Liver (tissue), 9 donors: Measurements from ENCODE around the gene KCNQ4. TPM values are rescaled to one million over a fixed set of nuclear protein-coding genes. Genes with fewer than 3 reads are reported as not detected.

Experiments
- DNase-seq: peaks from one replicate; pipeline ENCODE4 v3.0.0-alpha.2; 2017; ENCODE audit warnings: low spot score
- H3K27ac ChIP-seq, 2 donors: one replicate each; pipeline ENCODE4 v1.7.0; 2013; ENCODE audit warnings: inconsistent platforms in 2 of 2, low read length in 2 of 2, control low read depth in 1 of 2, low read depth in 1 of 2, mild to moderate bottlenecking in 1 of 2
- H3K27me3 ChIP-seq, 4 donors: one replicate each; pipeline versions ENCODE4 v1.6.1 to v1.7.0; 2013; ENCODE audit warnings: low read length in 3 of 4, inconsistent platforms in 1 of 4, mild to moderate bottlenecking in 1 of 4, moderate library complexity in 1 of 4; ENCODE audit not compliant: control insufficient read depth in 4 of 4, insufficient read depth in 4 of 4
- H3K36me3 ChIP-seq, 4 donors: one replicate each; pipeline versions ENCODE4 v1.6.1 to v1.7.0; 2013; ENCODE audit warnings: low read length in 3 of 4, mild to moderate bottlenecking in 3 of 4, low read depth in 1 of 4, moderate library complexity in 1 of 4; ENCODE audit not compliant: control insufficient read depth in 4 of 4, insufficient read depth in 3 of 4
- H3K4me1 ChIP-seq, 4 donors: one replicate each; pipeline versions ENCODE4 v1.6.1 to v1.7.0; 2013; ENCODE audit warnings: low read length in 3 of 4, mild to moderate bottlenecking in 3 of 4, moderate library complexity in 1 of 4; ENCODE audit not compliant: control insufficient read depth in 4 of 4, insufficient read depth in 4 of 4
- H3K4me3 ChIP-seq, 3 donors: one replicate each; pipeline versions ENCODE4 v1.6.1 to v1.7.0; 2013; ENCODE audit warnings: low read length in 3 of 3, control low read depth in 1 of 3, low read depth in 1 of 3, mild to moderate bottlenecking in 1 of 3
- H3K9ac ChIP-seq, 2 donors: one replicate each; pipeline ENCODE4 v1.7.0; 2013; ENCODE audit warnings: low read length in 2 of 2, mild to moderate bottlenecking in 2 of 2, moderate library complexity in 2 of 2, control low read depth in 1 of 2, low read depth in 1 of 2
- H3K9me3 ChIP-seq, 4 donors: one replicate each; pipeline versions ENCODE4 v1.6.1 to v1.7.0; 2013; ENCODE audit warnings: low read length in 3 of 4; ENCODE audit not compliant: control insufficient read depth in 4 of 4
- ATF3 ChIP-seq: IDR thresholded peaks from 2 replicates; pipeline ENCODE4 v1.6.1; 2016; ENCODE audit warnings: antibody characterized with exemption
- CTCF ChIP-seq: fragments of 150-350 bp; IDR thresholded peaks from 2 replicates; pipeline ENCODE4 v1.5.1; 2017; ENCODE audit warnings: improper control_type of control experiment, low read depth, low read length; ENCODE audit not compliant: missing input control
- EGR1 ChIP-seq, 2 donors: IDR thresholded peaks; 2 replicates each; pipeline ENCODE4 v1.6.1; 2016 to 2018; ENCODE audit warnings: antibody characterized with exemption in 2 of 2, low read depth in 2 of 2
- FOXA1 ChIP-seq: IDR thresholded peaks from 2 replicates; pipeline ENCODE4 v1.6.1; 2016; ENCODE audit warnings: antibody characterized with exemption
- FOXA2 ChIP-seq: IDR thresholded peaks from 2 replicates; pipeline ENCODE4 v1.6.1; 2016; ENCODE audit warnings: antibody characterized with exemption
- GABPA ChIP-seq, 2 donors: IDR thresholded peaks in 1 of 2; conservative IDR thresholded peaks in 1 of 2; 2 replicates each; pipeline ENCODE4 v1.6.1; 2016; ENCODE audit warnings: antibody characterized with exemption in 2 of 2, mild to moderate bottlenecking in 1 of 2, moderate library complexity in 1 of 2
- HNF4A ChIP-seq, 2 donors: conservative IDR thresholded peaks; 2 replicates each; pipeline ENCODE4 v1.6.1; 2016; ENCODE audit warnings: antibody characterized with exemption in 2 of 2, mild to moderate bottlenecking in 2 of 2
- HNF4G ChIP-seq: IDR thresholded peaks from 2 replicates; pipeline ENCODE4 v1.6.1; 2016; ENCODE audit warnings: antibody characterized with exemption
- JUND ChIP-seq, 2 donors: IDR thresholded peaks; 2 replicates each; pipeline ENCODE4 v1.6.1; 2016; ENCODE audit warnings: antibody characterized with exemption in 2 of 2
- NR2F2 ChIP-seq: IDR thresholded peaks from 2 replicates; pipeline ENCODE4 v1.6.1; 2016; ENCODE audit warnings: antibody characterized with exemption
- RAD21 ChIP-seq, 2 donors: IDR thresholded peaks; 2 replicates each; pipeline ENCODE4 v1.6.1; 2016; ENCODE audit warnings: antibody characterized with exemption in 2 of 2, mild to moderate bottlenecking in 2 of 2
- RXRA ChIP-seq, 2 donors: IDR thresholded peaks; 2 replicates each; pipeline ENCODE4 v1.6.1; 2017 to 2018; ENCODE audit warnings: antibody characterized with exemption in 2 of 2, mild to moderate bottlenecking in 1 of 2
- SP1 ChIP-seq: IDR thresholded peaks from 2 replicates; pipeline ENCODE4 v1.6.1; 2018; ENCODE audit warnings: antibody characterized with exemption, mild to moderate bottlenecking
- TAF1 ChIP-seq: conservative IDR thresholded peaks from 2 replicates; pipeline ENCODE4 v1.6.1; 2016; ENCODE audit warnings: antibody characterized with exemption, mild to moderate bottlenecking
- YY1 ChIP-seq: IDR thresholded peaks from 2 replicates; pipeline ENCODE4 v1.6.1; 2016; ENCODE audit warnings: antibody characterized with exemption, mild to moderate bottlenecking
- WGBS: extraction: QIAGEN DNeasy Blood & Tissue Kit; methylation state at CpG from one replicate; pipeline ENCODE4 v1.1.7; 2013; 5-methylcytosine and 5-hydroxymethylcytosine counted together
- polyA plus RNA-seq, 2 donors: library from polyadenylated mRNA; stranded (reverse) in 1 of 2; unstranded in 1 of 2; fragments of 200-250 nt in 1 of 2; fragments of >200 nt in 1 of 2; fragmentation: Nextera tagmentation in 1 of 2; extraction: Ambion mirVana in 1 of 2; gene quantifications; one replicate each; pipeline versions ENCODE4 v1.2.1 to v1.2.3, GENCODE V29; 2013 to 2015
- total RNA-seq, 2 donors: library from RNA; depleted of rRNA; stranded (reverse); fragments of >200 nt; gene quantifications; one replicate each; pipeline ENCODE4 v1.2.3, GENCODE V29; 2014
- TF ChIP-seq, protein P1 (sequence below): IDR thresholded peaks from 2 replicates; pipeline ENCODE4 v1.6.1; 2016; ENCODE audit warnings: antibody characterized with exemption, mild to moderate bottlenecking
- TF ChIP-seq, protein P2 (sequence below): IDR thresholded peaks from 2 replicates; pipeline ENCODE4 v1.6.1; 2016; ENCODE audit warnings: antibody characterized with exemption
- TF ChIP-seq, protein P3 (sequence below): IDR thresholded peaks from 2 replicates; pipeline ENCODE4 v1.6.1; 2016; ENCODE audit warnings: antibody characterized with exemption
- donor health status: healthy.
- donor health status: healthy.
- donor health status: healthy.
- donor health status: healthy.
- donor health status: healthy.

KCNQ4 gene
- total and polyA plus RNA-seq, 4 donors, result 0.10 to 2.1 (median 0.27) TPM

GRCh38 chr1:40844079-40844478 lies 60.5 kb downstream of the KCNQ4 start (continued):
- no peak for TF ChIP-seq TAF1

DNA sequence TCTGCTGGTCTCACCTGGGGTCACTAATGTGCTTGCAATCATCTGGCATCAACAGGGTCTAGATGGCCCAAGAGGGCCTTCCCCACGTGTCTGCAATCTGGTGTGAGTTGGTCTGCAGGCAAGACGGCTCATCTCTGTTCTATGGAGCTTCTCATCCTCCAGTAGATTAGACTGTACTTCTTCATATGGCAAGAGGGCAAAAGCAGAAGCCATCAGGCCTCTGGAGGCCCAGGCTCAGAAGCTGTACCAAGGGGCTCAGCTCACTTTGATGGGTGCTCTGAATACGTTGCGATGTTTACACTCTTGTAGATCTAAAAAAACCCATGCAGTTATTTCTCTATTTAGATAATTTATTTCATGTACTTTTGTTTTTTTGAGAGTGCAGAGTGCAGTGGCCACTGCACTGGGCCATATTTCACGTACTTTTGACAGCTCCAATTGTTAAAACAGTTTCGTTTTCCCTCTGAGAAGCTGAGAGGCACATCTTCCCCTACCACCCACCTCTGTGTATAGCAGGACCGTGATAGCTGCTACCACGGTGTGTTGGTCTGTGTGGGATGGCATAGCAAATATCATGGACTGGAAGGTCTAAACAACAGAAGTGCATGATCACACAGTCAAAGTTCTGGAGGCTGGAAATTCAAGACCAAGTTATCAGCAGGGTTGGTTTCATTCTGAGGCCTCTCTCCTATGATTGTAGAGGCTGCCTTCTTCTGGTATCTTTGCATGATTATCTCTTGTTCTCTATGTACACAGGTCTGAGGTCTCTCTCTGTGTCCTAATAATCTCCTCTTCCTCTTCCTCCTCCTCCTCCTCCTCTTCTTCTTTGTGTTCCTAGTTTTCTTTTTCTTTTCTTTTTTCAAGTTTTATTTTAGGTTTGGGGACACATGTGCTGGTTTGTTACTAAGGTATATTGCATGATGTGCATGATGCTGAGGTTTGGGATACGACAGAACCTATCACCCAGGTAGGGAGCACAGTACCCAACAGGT lies 61.6 kb downstream of the KCNQ4 start:
- Histone ChIP-seq H3K27ac (no peak overlapping the region), H3K9ac (no peak overlapping the region), H3K4me1 (peaks cover 0 to 21% (median 17%) of the 10 kb centered on the region in 4 donors), H3K36me3 (no peaks in the 10 kb centered on the region), H3K4me3 (no peak overlapping the region), H3K27me3 (no peaks in the 10 kb centered on the region), H3K9me3 (no peaks in the 10 kb centered on the region)
- WGBS, result 78% methylated on average over 9 of the region's 9 CpGs
- DNase-seq, result no peak
- TF ChIP-seq EGR1 (IDR thresholded peaks at IDR 0.05; ENCODE audit: low read depth in 2 of 2), result no peak
- TF ChIP-seq TAF1, result no peak
- TF ChIP-seq ATF3, result no peak
- TF ChIP-seq, protein P1, sequence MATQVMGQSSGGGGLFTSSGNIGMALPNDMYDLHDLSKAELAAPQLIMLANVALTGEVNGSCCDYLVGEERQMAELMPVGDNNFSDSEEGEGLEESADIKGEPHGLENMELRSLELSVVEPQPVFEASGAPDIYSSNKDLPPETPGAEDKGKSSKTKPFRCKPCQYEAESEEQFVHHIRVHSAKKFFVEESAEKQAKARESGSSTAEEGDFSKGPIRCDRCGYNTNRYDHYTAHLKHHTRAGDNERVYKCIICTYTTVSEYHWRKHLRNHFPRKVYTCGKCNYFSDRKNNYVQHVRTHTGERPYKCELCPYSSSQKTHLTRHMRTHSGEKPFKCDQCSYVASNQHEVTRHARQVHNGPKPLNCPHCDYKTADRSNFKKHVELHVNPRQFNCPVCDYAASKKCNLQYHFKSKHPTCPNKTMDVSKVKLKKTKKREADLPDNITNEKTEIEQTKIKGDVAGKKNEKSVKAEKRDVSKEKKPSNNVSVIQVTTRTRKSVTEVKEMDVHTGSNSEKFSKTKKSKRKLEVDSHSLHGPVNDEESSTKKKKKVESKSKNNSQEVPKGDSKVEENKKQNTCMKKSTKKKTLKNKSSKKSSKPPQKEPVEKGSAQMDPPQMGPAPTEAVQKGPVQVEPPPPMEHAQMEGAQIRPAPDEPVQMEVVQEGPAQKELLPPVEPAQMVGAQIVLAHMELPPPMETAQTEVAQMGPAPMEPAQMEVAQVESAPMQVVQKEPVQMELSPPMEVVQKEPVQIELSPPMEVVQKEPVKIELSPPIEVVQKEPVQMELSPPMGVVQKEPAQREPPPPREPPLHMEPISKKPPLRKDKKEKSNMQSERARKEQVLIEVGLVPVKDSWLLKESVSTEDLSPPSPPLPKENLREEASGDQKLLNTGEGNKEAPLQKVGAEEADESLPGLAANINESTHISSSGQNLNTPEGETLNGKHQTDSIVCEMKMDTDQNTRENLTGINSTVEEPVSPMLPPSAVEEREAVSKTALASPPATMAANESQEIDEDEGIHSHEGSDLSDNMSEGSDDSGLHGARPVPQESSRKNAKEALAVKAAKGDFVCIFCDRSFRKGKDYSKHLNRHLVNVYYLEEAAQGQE, result no peak
- TF ChIP-seq FOXA2, result no peak
- no peak for TF ChIP-seq SP1
- no peak for TF ChIP-seq NR2F2
- no peak for TF ChIP-seq HNF4G
- no peak for TF ChIP-seq GABPA (IDR thresholded peaks at IDR 0.05 in 1 of 2, conservative IDR thresholded peaks at IDR 0.05 in 1 of 2)
- no peak for TF ChIP-seq RXRA (IDR thresholded peaks at IDR 0.05)
- no peak for TF ChIP-seq HNF4A (conservative IDR thresholded peaks at IDR 0.05)
- TF ChIP-seq, protein P2, sequence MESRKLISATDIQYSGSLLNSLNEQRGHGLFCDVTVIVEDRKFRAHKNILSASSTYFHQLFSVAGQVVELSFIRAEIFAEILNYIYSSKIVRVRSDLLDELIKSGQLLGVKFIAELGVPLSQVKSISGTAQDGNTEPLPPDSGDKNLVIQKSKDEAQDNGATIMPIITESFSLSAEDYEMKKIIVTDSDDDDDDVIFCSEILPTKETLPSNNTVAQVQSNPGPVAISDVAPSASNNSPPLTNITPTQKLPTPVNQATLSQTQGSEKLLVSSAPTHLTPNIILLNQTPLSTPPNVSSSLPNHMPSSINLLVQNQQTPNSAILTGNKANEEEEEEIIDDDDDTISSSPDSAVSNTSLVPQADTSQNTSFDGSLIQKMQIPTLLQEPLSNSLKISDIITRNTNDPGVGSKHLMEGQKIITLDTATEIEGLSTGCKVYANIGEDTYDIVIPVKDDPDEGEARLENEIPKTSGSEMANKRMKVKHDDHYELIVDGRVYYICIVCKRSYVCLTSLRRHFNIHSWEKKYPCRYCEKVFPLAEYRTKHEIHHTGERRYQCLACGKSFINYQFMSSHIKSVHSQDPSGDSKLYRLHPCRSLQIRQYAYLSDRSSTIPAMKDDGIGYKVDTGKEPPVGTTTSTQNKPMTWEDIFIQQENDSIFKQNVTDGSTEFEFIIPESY, result no peak
- no peak for TF ChIP-seq RAD21 (IDR thresholded peaks at IDR 0.05)
- TF ChIP-seq CTCF, result no peak
- TF ChIP-seq, protein P3, sequence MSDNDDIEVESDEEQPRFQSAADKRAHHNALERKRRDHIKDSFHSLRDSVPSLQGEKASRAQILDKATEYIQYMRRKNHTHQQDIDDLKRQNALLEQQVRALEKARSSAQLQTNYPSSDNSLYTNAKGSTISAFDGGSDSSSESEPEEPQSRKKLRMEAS, result no peak
- TF ChIP-seq YY1, result no peak
- TF ChIP-seq FOXA1, result no peak
- TF ChIP-seq JUND (IDR thresholded peaks at IDR 0.05), result no peak
